ENCODE results near the gene LRRC25. TPM values are rescaled to one million over a fixed set of nuclear protein-coding genes. Genes with fewer than 3 reads are reported as not detected.

Gene LRRC25
- total RNA-seq, 6 donors from 2014 or later, result 4.0 to 49.4 (median 24.0) TPM

DNA sequence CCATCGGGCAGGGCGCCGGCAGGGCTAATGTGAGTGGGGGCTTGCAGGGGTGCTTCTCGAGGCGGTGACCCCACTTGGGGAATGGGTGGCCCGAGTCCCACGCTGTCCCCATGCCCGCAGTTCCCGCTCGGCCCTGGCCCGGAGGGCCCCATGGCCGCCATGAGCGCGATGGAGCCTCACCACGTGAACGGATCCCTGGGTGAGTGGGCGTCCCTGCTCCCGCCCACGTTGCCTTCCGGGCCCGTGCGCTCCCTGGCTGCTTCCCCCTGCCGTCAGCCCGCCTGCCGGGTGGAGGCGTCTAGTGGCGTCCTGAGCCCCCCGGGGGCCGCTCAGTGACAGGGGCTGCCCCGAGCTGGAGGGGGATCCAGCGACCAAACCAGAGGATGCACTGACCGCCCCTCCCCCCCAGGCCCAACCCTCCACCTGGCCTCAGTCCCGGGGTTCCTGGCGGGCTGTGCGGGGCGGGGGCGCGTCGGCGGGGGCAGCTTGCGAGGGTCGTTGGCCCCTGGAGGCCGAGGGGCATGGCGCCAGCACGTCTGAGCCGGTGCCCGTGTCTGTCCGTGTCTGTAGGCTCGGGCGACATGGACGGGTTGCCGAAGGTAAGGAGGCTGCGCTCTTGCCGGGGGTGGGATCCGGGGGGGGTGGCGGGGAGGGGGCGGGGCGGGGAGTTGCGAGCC lies 35.7 kb upstream of the LRRC25 start:
- H3K4me1 ChIP-seq, result peaks cover 38 to 66% (median 52%) of the 10 kb centered on the region in 4 donors
- ATAC-seq (ENCODE audit: low FRiP score in 2 of 2), result no peak
- DNase-seq, result peak in 1 of 2 donors; percentile 89

DNA sequence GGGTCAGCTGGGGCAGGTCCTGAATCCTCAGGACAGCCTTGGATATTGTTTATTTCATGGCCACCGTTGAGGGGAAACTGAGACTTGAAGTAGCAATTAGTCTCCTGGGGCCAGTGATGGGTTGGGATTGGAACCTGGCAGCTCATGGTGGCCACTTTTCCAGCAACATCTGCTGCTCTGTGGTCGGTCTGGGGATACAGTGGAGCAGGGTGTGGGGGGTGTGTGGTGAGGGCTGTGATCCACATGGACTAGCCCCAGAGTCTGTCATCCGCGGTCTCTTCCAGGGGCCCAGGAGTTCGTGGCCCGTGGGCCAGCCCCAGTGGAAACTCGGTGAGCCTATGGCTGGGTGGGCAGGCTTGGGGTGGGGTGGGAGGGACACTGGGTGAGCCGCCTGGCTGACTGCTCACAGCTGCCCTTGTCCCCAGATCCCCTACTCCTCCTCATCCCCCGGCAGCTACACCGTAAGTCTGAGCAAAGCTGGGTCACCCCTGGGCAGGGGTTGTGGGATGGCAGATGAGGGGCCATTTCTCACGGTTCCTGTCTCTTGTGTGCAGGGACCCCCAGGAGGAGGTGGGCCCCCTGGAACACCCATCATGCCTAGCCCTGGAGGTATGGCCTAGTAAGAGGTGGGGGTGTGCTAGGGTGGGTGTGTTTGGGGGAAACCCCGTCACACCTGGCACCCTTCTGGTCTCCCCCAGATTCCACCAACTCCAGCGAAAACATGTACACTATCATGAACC lies 35.0 kb upstream of the LRRC25 start:
- peaks cover 31 to 59% (median 45%) of the 10 kb centered on the region in 4 donors for H3K4me1 ChIP-seq
- TF ChIP-seq POLR2A (IDR thresholded peaks at IDR 0.05), result no peak
- TF ChIP-seq EP300 (IDR thresholded peaks at IDR 0.05), result no peak
- no peak for TF ChIP-seq POLR2AphosphoS5 (IDR thresholded peaks at IDR 0.05)
- TF ChIP-seq, protein P1, sequence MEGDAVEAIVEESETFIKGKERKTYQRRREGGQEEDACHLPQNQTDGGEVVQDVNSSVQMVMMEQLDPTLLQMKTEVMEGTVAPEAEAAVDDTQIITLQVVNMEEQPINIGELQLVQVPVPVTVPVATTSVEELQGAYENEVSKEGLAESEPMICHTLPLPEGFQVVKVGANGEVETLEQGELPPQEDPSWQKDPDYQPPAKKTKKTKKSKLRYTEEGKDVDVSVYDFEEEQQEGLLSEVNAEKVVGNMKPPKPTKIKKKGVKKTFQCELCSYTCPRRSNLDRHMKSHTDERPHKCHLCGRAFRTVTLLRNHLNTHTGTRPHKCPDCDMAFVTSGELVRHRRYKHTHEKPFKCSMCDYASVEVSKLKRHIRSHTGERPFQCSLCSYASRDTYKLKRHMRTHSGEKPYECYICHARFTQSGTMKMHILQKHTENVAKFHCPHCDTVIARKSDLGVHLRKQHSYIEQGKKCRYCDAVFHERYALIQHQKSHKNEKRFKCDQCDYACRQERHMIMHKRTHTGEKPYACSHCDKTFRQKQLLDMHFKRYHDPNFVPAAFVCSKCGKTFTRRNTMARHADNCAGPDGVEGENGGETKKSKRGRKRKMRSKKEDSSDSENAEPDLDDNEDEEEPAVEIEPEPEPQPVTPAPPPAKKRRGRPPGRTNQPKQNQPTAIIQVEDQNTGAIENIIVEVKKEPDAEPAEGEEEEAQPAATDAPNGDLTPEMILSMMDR (IDR thresholded peaks at IDR 0.05), result no peak

More for the DNA sequence above, 35.7 kb upstream of the LRRC25 start:
- peaks cover 0 to 10% (median 0%) of the 10 kb centered on the region in 4 donors for H3K36me3 ChIP-seq
- H3K27me3 ChIP-seq, result no peaks in the 10 kb centered on the region
- peak overlapping the region in 3 of 4 donors; percentile 46 to 60 (median 59) for H3K4me3 ChIP-seq
- no peaks in the 10 kb centered on the region for H3K9me3 ChIP-seq
- WGBS, 2 donors, result 38 to 40% methylated on average over 4 to 25 of the region's 59 CpGs
- H3K27ac ChIP-seq, result peak overlapping the region; percentile 4 to 77 (median 56)
- TF ChIP-seq, protein P1 (IDR thresholded peaks at IDR 0.05), result no peak
- TF ChIP-seq POLR2AphosphoS5 (IDR thresholded peaks at IDR 0.05) (no peak), POLR2A (IDR thresholded peaks at IDR 0.05) (no peak), EP300 (IDR thresholded peaks at IDR 0.05) (no peak)

DNA sequence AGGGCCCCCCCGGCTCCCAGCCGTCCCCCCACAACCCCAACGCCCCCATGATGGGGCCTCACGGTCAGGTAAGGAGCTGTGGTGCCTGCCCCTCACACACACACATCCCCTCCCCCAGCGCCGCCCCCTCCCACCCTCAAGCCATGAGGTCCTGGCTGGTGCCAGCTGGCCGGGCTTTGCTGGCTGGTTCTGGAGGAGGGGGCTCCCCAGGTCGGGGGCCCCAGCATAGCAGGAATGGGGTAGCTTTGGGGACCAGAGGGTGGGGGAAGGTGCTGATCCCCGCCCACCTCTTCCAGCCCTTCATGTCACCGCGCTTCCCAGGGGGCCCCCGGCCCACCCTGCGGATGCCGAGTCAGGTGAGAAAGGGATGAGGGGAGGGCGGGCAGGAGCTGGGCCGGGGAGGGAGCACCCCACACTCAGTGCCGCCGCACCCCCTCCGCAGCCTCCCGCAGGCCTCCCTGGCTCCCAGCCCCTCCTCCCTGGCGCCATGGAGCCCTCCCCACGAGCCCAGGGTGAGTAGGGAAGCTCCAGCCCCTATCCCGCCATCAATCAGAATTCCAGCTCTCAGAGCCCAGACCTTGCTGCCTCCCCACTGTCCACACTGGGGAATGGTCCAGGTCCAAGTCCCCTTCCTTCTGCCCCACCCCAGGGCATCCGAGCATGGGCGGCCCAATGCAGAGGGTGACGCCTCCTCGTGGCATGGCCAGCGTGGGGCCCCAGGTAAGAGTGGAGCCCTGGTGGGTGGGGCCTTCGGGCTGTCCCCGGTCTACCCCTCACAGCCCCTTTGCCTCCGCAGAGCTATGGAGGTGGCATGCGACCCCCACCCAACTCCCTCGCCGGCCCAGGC lies 34.2 kb upstream of the LRRC25 start:
- WGBS, 2 donors, result 84 to 88% methylated on average over 18 to 30 of the region's 34 CpGs

More for the DNA sequence above, 35.0 kb upstream of the LRRC25 start:
- 89 to 90% methylated on average over 10 to 12 of the region's 13 CpGs for WGBS, 2 donors
- Histone ChIP-seq H3K9me3 (no peaks in the 10 kb centered on the region), H3K27ac (peak overlapping the region in 1 of 4 donors; percentile 77), H3K27me3 (no peaks in the 10 kb centered on the region), H3K4me3 (peak overlapping the region in 2 of 4 donors; percentile 59 to 60), H3K36me3 (peaks cover 0 to 12% (median 0%) of the 10 kb centered on the region in 4 donors)
- ATAC-seq (ENCODE audit: low FRiP score in 2 of 2), result no peak
- no peak for DNase-seq

More for the DNA sequence above, 34.2 kb upstream of the LRRC25 start:
- H3K27ac ChIP-seq, result no peak overlapping the region
- TF ChIP-seq POLR2A (IDR thresholded peaks at IDR 0.05) (no peak), EP300 (IDR thresholded peaks at IDR 0.05) (no peak), POLR2AphosphoS5 (IDR thresholded peaks at IDR 0.05) (no peak)
- TF ChIP-seq, protein P1 (IDR thresholded peaks at IDR 0.05), result no peak
- peaks cover 24 to 56% (median 36%) of the 10 kb centered on the region in 4 donors for H3K4me1 ChIP-seq
- H3K4me3 ChIP-seq, result no peak overlapping the region
- H3K9me3 ChIP-seq, result no peaks in the 10 kb centered on the region
- DNase-seq, result peak in 1 of 2 donors; percentile 84
- no peaks in the 10 kb centered on the region for H3K27me3 ChIP-seq
- peaks cover 0 to 13% (median 0%) of the 10 kb centered on the region in 4 donors for H3K36me3 ChIP-seq
- no peak for ATAC-seq (ENCODE audit: low FRiP score in 2 of 2)

Measured in upper lobe of left lung (tissue), 6 donors.